MM.1S (cell line): ENCODE data around the gene IRF2BPL.

Source experiments
- DNase-seq: peaks from one replicate; pipeline ENCODE4 v3.0.0-alpha.2; 2015
- H2AFZ ChIP-seq: fragments of 300-600 bp; sonication (generic); 2 replicates; pipeline ENCODE4 v1.6.0; 2016; ENCODE audit warnings: antibody characterized with exemption, low read length
- H3F3A ChIP-seq: fragments of 300-600 bp; sonication (generic); 2 replicates; pipeline ENCODE4 v1.6.1; 2016; ENCODE audit warnings: mild to moderate bottlenecking, antibody characterized with exemption, low read length, moderate library complexity, mixed read lengths; ENCODE audit not compliant: insufficient read depth
- H3K27ac ChIP-seq: fragments of 300-600 bp; sonication (generic); 2 replicates; pipeline ENCODE4 v1.5.1; 2016; ENCODE audit warnings: mild to moderate bottlenecking, low read length
- H3K27me3 ChIP-seq: fragments of 300-600 bp; sonication (generic); replicated peaks from 2 replicates; pipeline ENCODE4 v1.6.0; 2016; ENCODE audit warnings: low read length; ENCODE audit not compliant: insufficient read depth
- H3K36me3 ChIP-seq: fragments of 300-600 bp; sonication (generic); replicated peaks from 2 replicates; pipeline ENCODE4 v1.6.1; 2016; ENCODE audit warnings: mild to moderate bottlenecking, low read length, mixed read lengths; ENCODE audit not compliant: insufficient read depth
- H3K4me1 ChIP-seq: fragments of 300-600 bp; sonication (generic); 2 replicates; pipeline ENCODE4 v1.6.1; 2016; ENCODE audit warnings: low read length, mixed read lengths
- H3K4me2 ChIP-seq: fragments of 300-600 bp; sonication (generic); 2 replicates; pipeline ENCODE4 v1.6.0; 2016; ENCODE audit warnings: low read depth, low read length
- H3K4me3 ChIP-seq: fragments of 300-600 bp; sonication (generic); 2 replicates; pipeline ENCODE4 v1.5.1; 2016; ENCODE audit warnings: low read length, mixed read lengths
- H3K79me2 ChIP-seq: fragments of 300-600 bp; sonication (generic); 2 replicates; pipeline ENCODE4 v1.6.1; 2016; ENCODE audit warnings: mixed run types, low read length, mixed read lengths
- H3K9ac ChIP-seq: fragments of 300-600 bp; sonication (generic); 2 replicates; pipeline ENCODE4 v1.6.1; 2016; ENCODE audit warnings: low read length, mixed read lengths
- H3K9me2 ChIP-seq: fragments of 300-600 bp; sonication (generic); replicated peaks from 2 replicates; pipeline ENCODE4 v1.6.1; 2016; ENCODE audit warnings: mild to moderate bottlenecking, low read length, mixed read lengths; ENCODE audit not compliant: insufficient read depth
- H3K9me3 ChIP-seq: fragments of 300-600 bp; sonication (generic); replicated peaks from 2 replicates; pipeline ENCODE4 v1.6.1; 2016; ENCODE audit warnings: mild to moderate bottlenecking, low read length, mixed read lengths; ENCODE audit not compliant: insufficient read depth
- H4K20me1 ChIP-seq: fragments of 300-600 bp; sonication (generic); 2 replicates; pipeline ENCODE4 v1.6.1; 2016; ENCODE audit warnings: mild to moderate bottlenecking, low read length, moderate library complexity, mixed read lengths; ENCODE audit not compliant: insufficient read depth
- EZH2 ChIP-seq: fragments of 300-600 bp; sonication (generic); optimal IDR thresholded peaks from 2 replicates; pipeline ENCODE3; 2017; ENCODE audit warnings: low read depth, mild to moderate bottlenecking, antibody characterized with exemption, low read length, mixed read lengths
- EZH2phosphoT487 ChIP-seq: fragments of 300-600 bp; sonication (generic); IDR thresholded peaks from 2 replicates; pipeline ENCODE4 v1.6.1; 2018; ENCODE audit warnings: antibody characterized with exemption, low read length
- TF ChIP-seq, protein P1 (sequence below): fragments of 300-600 bp; sonication (generic); IDR thresholded peaks from 2 replicates; pipeline ENCODE4 v1.5.1; 2016; ENCODE audit warnings: antibody characterized with exemption, low read length, mixed read lengths

IRF2BPL gene

DNA sequence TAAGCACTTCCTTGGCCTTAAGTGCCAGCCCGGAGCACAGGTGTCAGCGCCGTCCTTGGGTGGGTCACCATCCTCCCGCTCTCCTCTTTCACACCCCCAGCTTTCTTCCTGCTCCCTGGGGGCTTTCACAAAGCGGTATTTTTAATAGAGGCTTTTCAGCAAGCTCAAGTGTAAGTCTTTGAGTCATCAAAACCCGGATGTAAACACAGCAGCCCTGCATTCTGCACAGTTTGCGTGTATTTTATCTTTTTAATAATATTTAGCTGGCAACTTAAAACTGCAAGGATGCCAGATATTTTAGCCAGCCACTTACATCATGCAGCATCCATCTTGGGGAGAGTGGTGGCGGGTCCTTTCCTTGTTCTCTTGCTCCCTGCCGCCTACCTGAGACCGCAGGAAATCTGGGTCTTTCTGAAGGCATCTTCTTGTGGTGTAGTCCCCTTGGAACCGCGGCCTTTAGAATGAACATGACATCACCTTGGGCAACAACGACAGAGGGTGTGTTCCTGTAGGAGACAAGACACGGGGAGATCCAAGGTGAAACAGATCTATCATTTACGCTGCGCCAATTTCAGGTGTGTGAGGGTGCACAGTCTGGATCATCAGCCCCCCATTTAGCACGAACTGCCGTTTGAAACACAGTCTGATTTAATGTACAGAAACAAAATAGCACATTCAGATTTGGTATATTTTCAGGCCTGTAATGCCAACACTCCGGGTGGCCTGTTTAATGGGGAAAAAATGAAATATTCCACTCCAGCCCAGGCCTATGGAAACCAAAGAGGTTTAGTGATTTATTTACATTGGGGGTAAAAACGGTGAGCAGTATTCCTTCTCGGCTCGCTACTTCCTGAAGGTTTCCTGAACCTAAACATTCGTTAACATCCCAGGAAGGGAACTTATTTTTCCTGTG, 12.5 kb upstream of the IRF2BPL start:
- Histone ChIP-seq H3K36me3 (no peaks in the 10 kb centered on the region), H2AFZ (peak overlapping the region; percentile 34), H3K79me2 (no peaks in the 10 kb centered on the region), H3K4me1 (peaks cover 54% of the 10 kb centered on the region), H4K20me1 (no peaks in the 10 kb centered on the region), H3K27ac (peak overlapping the region; percentile 91), H3K9me3 (no peaks in the 10 kb centered on the region), H3K27me3 (no peaks in the 10 kb centered on the region), H3K4me2 (peak overlapping the region; percentile 76), H3K9ac (peak overlapping the region; percentile 61), H3K9me2 (no peaks in the 10 kb centered on the region), H3F3A (peaks cover 37% of the 10 kb centered on the region), H3K4me3 (peak overlapping the region; percentile 49)
- DNase-seq = no peak
- TF ChIP-seq, protein P1, sequence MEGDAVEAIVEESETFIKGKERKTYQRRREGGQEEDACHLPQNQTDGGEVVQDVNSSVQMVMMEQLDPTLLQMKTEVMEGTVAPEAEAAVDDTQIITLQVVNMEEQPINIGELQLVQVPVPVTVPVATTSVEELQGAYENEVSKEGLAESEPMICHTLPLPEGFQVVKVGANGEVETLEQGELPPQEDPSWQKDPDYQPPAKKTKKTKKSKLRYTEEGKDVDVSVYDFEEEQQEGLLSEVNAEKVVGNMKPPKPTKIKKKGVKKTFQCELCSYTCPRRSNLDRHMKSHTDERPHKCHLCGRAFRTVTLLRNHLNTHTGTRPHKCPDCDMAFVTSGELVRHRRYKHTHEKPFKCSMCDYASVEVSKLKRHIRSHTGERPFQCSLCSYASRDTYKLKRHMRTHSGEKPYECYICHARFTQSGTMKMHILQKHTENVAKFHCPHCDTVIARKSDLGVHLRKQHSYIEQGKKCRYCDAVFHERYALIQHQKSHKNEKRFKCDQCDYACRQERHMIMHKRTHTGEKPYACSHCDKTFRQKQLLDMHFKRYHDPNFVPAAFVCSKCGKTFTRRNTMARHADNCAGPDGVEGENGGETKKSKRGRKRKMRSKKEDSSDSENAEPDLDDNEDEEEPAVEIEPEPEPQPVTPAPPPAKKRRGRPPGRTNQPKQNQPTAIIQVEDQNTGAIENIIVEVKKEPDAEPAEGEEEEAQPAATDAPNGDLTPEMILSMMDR = no peak
- TF ChIP-seq EZH2 (no peak), EZH2phosphoT487 (no peak)

DNA sequence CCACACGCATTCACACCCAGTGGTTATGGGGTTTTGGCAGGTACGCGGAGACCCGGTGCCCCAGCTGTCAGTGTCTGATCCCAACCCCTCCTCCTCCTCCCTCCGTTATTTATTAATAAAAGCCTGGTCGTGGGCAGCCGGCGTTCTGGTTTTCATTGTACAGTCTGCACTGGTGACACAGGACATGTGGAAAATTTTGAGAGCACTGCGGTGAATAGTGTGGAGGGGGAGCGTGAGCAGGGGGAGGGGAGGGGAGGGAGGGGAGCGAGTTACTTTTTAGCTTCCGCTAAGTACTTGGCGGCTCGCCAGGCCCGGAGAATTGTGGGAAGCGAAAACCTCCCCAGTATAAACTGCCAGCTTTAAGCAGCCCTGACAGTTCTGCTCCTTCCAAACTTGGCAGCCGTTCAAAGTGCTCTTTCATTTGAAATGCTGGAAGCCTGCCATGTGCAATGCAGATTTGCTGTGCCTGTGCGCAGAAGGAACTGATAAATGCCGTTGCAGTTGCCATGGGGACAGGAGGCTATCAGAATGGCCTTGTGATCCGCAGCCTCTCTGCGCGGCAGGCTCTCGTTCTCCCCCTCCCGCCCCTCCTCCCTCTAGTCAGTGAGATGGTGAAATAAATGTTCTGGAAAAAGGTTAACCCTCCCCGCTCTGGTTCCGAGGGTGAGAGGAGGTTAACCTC, 11.7 kb upstream of the IRF2BPL start:
- Histone ChIP-seq H3K4me1 (peaks cover 61% of the 10 kb centered on the region), H3K27me3 (no peaks in the 10 kb centered on the region), H3K9ac (peak overlapping the region; percentile 70), H3K9me3 (no peaks in the 10 kb centered on the region), H3K4me3 (peak overlapping the region; percentile 49), H3K9me2 (no peaks in the 10 kb centered on the region), H3K27ac (peak overlapping the region; percentile 91), H3K4me2 (peak overlapping the region; percentile 76), H3F3A (peaks cover 37% of the 10 kb centered on the region), H3K79me2 (no peaks in the 10 kb centered on the region), H2AFZ (peak overlapping the region; percentile 34; the same call in 1 of the 2 replicates), H4K20me1 (no peaks in the 10 kb centered on the region), H3K36me3 (no peaks in the 10 kb centered on the region)
- DNase-seq = peak; percentile 88
- TF ChIP-seq EZH2phosphoT487 (no peak), EZH2 (no peak)
- TF ChIP-seq, protein P1 = no peak

DNA sequence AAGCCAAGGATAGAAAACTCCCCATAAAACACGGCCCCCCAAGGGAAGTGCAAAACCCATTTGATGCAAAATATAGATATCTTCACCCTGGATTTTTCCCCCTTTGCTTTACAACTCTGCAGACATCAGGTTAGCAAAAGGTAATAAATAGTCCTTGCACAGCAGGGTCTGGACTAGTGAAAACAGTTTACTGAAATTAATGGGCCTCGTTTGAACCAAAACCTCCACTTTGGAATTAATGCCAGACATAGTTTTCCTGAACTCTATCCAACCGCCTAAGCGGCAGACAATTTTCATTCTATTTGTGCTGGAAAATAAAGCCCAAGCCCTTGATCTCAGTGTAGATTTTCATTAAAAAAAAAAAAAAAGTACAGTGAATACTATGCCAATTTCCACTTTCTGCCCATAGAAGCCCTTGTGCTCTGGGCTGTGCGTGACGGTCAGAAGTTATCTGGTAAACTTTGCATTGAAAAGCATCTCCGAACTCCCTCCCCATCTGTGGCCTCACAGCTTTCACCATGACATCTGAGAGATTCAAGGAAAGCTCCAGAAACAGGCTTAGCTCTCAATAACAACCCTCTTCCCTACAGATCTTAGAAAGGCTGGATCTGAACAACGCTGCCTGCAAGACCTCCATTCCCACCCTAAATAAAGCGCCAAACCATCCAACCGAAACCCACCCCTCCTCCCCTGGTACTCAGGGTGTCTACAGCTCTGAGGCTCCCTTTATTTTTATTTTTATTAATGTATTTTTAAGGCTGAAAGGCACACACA, 11.0 kb upstream of the IRF2BPL start:
- H3K27ac ChIP-seq = peak overlapping the region; percentile 91
- H2AFZ ChIP-seq = no peak overlapping the region
- H3K4me1 ChIP-seq = peaks cover 63% of the 10 kb centered on the region
- H3K27me3 ChIP-seq = no peaks in the 10 kb centered on the region
- no peaks in the 10 kb centered on the region for H3K79me2 ChIP-seq
- peak overlapping the region; percentile 70 for H3K9ac ChIP-seq
- peak overlapping the region; percentile 41; the same call in 1 of the 2 replicates for H3K4me3 ChIP-seq
- H3K9me2 ChIP-seq = no peaks in the 10 kb centered on the region
- no peak for DNase-seq
- H3K9me3 ChIP-seq = no peaks in the 10 kb centered on the region
- H3K36me3 ChIP-seq = no peaks in the 10 kb centered on the region
- H3K4me2 ChIP-seq = peak overlapping the region; percentile 73; the same call in 1 of the 2 replicates
- no peaks in the 10 kb centered on the region for H4K20me1 ChIP-seq
- no peak for TF ChIP-seq EZH2phosphoT487
- TF ChIP-seq, protein P1 = no peak
- no peak for TF ChIP-seq EZH2
- peaks cover 40% of the 10 kb centered on the region for H3F3A ChIP-seq
